SIG-M5 treated with dmso at 0.1 percent for 504 hours (cell line): ENCODE data around the gene PAPLN.

ENCODE experiments used
- DNase-seq: peaks from one replicate; lab custom pipeline; 2025; ENCODE audit not compliant: unreplicated experiment; lab: John Stamatoyannopoulos, UW

Gene PAPLN

GRCh38 chr14:73258845-73259611 is 21.7 kb downstream of the PAPLN start:
- no peak for DNase-seq

- no peak for DNase-seq
Observed at GRCh38 chr14:73259837-73260236, 22.5 kb downstream of the PAPLN start.

GRCh38 chr14:73260574-73260973 is 23.3 kb downstream of the PAPLN start:
- no peak for DNase-seq

- no peak for DNase-seq
Observed at GRCh38 chr14:73261075-73261474, 23.8 kb downstream of the PAPLN start.

- DNase-seq: no peak
Observed at GRCh38 chr14:73261520-73262426, 24.5 kb downstream of the PAPLN start.

- DNase-seq: no peak
Observed at GRCh38 chr14:73262427-73263183, 25.3 kb downstream of the PAPLN start.

- DNase-seq: no peak
Observed at GRCh38 chr14:73263606-73264005, 26.3 kb downstream of the PAPLN start.

- DNase-seq: no peak
Observed at GRCh38 chr14:73264080-73264884, 27.0 kb downstream of the PAPLN start.

- DNase-seq: no peak
Observed at GRCh38 chr14:73264885-73265720, 27.8 kb downstream of the PAPLN start.

- no peak for DNase-seq
Observed at GRCh38 chr14:73265721-73266046, 28.4 kb downstream of the PAPLN start.

- no peak for DNase-seq
Observed at GRCh38 chr14:73266317-73266716, 29.0 kb downstream of the PAPLN start.

GRCh38 chr14:73267474-73267873 is 30.2 kb downstream of the PAPLN start:
- no peak for DNase-seq

GRCh38 chr14:73269729-73270531 is 32.6 kb downstream of the PAPLN start:
- DNase-seq: no peak

- no peak for DNase-seq
Observed at GRCh38 chr14:73272393-73272792, 35.1 kb downstream of the PAPLN start.

- no peak for DNase-seq
Observed at GRCh38 chr14:73273799-73274198, 36.5 kb downstream of the PAPLN start.

- DNase-seq: no peak
Observed at GRCh38 chr14:73276836-73277235, 39.5 kb downstream of the PAPLN start.

- no peak for DNase-seq
Observed at GRCh38 chr14:73277376-73277775, 40.1 kb downstream of the PAPLN start.

- DNase-seq: no peak
Observed at GRCh38 chr14:73280903-73281302, 43.6 kb downstream of the PAPLN start.
